Adrenal gland (tissue), 5 donors: ENCODE data around the gene GRXCR2.

Experiments used
- POLR2A ChIP-seq, 2 donors: fragments of 450-650 bp; IDR thresholded peaks; one replicate each; pipeline ENCODE4 v1.6.1; 2017; ENCODE audit warnings: antibody characterized with exemption in 2 of 2, mild to moderate bottlenecking in 2 of 2, moderate library complexity in 1 of 2
- TF ChIP-seq, protein P1 (sequence below), 6 experiments: fragments of 450-650 bp in 4 of 6; fragments of 200-600 bp in 2 of 6; sonication (generic) in 1 of 6; IDR thresholded peaks; 1 replicate in 5 of 6; 2 replicates in 1 of 6; pipeline versions ENCODE4 v1.5.1 to v1.8.0; 2016 to 2021; ENCODE audit warnings: antibody characterized with exemption in 6 of 6, mild to moderate bottlenecking in 2 of 6, moderate library complexity in 1 of 6
- donor health status: DM: no; HTN: no; CAD: no.

DNA sequence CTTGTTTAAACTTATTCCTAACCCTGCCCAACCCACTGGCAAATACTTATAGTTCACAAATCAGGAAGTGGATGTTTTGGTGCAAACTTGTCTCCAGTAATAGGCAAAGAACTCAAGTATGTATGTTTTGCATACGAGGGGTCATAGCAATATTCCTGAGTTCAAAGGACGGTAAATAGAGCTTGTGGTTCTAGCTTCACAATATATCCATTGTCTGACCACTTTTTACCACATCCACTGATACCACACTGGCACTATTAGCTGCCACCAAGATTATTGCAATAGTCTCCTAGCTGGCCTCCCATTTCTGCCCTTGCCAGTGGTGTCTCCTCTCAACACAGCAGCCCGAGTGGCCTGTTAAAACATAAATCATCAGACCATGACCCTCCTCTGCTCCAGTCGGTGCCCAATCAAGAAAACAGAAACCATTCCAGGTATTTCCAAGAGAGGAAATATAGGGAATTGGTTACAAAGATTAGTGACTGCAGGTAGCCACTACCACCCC lies 17.0 kb downstream of the GRXCR2 start:
- no peak for TF ChIP-seq POLR2A (IDR thresholded peaks at IDR 0.05)
- TF ChIP-seq, protein P1, sequence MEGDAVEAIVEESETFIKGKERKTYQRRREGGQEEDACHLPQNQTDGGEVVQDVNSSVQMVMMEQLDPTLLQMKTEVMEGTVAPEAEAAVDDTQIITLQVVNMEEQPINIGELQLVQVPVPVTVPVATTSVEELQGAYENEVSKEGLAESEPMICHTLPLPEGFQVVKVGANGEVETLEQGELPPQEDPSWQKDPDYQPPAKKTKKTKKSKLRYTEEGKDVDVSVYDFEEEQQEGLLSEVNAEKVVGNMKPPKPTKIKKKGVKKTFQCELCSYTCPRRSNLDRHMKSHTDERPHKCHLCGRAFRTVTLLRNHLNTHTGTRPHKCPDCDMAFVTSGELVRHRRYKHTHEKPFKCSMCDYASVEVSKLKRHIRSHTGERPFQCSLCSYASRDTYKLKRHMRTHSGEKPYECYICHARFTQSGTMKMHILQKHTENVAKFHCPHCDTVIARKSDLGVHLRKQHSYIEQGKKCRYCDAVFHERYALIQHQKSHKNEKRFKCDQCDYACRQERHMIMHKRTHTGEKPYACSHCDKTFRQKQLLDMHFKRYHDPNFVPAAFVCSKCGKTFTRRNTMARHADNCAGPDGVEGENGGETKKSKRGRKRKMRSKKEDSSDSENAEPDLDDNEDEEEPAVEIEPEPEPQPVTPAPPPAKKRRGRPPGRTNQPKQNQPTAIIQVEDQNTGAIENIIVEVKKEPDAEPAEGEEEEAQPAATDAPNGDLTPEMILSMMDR (IDR thresholded peaks at IDR 0.05) = no peak
